Measurements from ENCODE around the gene ABCG4. TPM values are rescaled to one million over a fixed set of nuclear protein-coding genes. Genes with fewer than 3 reads are reported as not detected.
A peak's percentile ranks its signal among the peaks of the same experiment; 100 is the strongest.

The ABCG4 gene
- total RNA-seq (2021) (0.33 TPM in 1 of 2 replicates, not detected in the other), Bru-seq, nascent RNA (percentile 13 among the genes with signal in this experiment), BruChase-seq, experiment 1, labeled RNA remaining after a 2-hour chase (percentile 16 among the genes with signal in this experiment), BruChase-seq, experiment 2, labeled RNA remaining after a 6-hour chase (not detected)
- long read RNA-seq, result 0 reads

DNA sequence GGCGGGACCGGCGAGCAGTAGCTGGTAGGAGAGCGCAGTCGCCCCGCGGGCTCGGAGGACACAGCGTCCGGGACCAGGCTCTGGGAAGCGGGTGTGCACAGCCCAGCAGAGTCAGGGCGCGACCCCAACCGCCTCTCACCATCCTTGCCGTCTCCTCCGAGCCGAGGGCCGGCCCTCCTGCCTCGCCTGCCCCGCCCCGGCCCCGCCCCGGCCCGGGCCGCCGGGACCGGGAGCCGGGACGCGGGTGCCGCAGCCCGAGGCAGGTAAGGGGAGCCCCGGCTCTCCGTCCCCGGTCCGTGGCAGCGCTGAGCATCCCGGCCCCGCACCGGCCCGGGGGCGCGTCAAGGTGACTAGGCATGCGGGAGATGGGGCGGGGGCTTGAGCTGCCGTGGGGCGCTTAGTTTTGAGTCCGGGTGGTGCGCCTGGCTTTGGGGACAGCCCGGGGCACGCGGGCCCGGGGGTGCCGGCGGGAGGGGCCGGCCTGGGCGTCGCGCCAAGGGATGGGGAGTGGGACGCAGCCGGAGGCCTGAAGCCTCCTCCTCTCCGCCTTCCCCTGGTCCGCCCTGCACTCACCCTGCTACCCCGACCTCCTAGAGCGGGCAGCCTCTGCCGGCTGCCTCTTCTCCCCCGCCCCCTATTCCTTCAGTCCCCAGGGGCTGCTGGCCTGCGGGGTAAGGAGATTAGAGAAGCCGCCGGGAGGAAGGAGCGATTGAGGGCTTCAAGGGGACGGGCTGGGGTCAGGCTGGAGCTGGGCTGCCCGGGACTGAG is at the start of gene ABCG4:
ABCG4 (plus strand) TSS at position 35 of the 768 bp plus-strand sequence. CDS start 914 bp downstream, outside the sequence.
- Histone ChIP-seq H3K4me3 (ENCODE audit: low read depth, low read length, poor library complexity, severe bottlenecking) (peak within 1 kb of the TSS; percentile 58), H3K9me3 (ENCODE audit: low read depth, low read length, poor library complexity, severe bottlenecking) (no peaks in the 10 kb centered on the region), H3K4me1 (ENCODE audit: insufficient read depth, low read length, poor library complexity, severe bottlenecking) (peaks cover 10% of the 10 kb centered on the region), H3K27ac (ENCODE audit: low read depth, low read length, poor library complexity, severe bottlenecking) (no peak within 1 kb of the TSS), H3K27me3 (replicated peaks; ENCODE audit: insufficient read depth, low read depth, low read length, poor library complexity) (peaks cover 5% of the 10 kb centered on the region), H3K36me3 (ENCODE audit: insufficient read depth, low read length, poor library complexity, severe bottlenecking) (no peaks in the 10 kb centered on the region)
- ChIA-PET POLR2A (ENCODE audit: low non-redundant PET) (interaction anchor here (1.0 kb wide), 1 partner anchor 28 kb away, joined by 5 read pairs; the partner anchor contains the start of gene HINFP), CTCF (interaction anchor here (0.6 kb wide), 1 partner anchor 217 kb away, joined by 3 read pairs; no protein-coding TSS in a partner anchor)
- BruUV-seq (replicated peaks), result no TSS peak
- peak; percentile 58 for DNase-seq (ENCODE audit: low spot score)
- intact Hi-C loops (cut with micrococcal nuclease; ENCODE audit: unreplicated experiment), result no loop called here
- no peak for TF ChIP-seq EZH2 (IDR thresholded peaks at IDR 0.05; ENCODE audit: borderline replicate concordance, low read depth, low read length, poor library complexity, severe bottlenecking)
- TF ChIP-seq, protein P1, sequence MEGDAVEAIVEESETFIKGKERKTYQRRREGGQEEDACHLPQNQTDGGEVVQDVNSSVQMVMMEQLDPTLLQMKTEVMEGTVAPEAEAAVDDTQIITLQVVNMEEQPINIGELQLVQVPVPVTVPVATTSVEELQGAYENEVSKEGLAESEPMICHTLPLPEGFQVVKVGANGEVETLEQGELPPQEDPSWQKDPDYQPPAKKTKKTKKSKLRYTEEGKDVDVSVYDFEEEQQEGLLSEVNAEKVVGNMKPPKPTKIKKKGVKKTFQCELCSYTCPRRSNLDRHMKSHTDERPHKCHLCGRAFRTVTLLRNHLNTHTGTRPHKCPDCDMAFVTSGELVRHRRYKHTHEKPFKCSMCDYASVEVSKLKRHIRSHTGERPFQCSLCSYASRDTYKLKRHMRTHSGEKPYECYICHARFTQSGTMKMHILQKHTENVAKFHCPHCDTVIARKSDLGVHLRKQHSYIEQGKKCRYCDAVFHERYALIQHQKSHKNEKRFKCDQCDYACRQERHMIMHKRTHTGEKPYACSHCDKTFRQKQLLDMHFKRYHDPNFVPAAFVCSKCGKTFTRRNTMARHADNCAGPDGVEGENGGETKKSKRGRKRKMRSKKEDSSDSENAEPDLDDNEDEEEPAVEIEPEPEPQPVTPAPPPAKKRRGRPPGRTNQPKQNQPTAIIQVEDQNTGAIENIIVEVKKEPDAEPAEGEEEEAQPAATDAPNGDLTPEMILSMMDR (conservative IDR thresholded peaks at IDR 0.05; ENCODE audit: low read depth, low read length), result no peak

DNA sequence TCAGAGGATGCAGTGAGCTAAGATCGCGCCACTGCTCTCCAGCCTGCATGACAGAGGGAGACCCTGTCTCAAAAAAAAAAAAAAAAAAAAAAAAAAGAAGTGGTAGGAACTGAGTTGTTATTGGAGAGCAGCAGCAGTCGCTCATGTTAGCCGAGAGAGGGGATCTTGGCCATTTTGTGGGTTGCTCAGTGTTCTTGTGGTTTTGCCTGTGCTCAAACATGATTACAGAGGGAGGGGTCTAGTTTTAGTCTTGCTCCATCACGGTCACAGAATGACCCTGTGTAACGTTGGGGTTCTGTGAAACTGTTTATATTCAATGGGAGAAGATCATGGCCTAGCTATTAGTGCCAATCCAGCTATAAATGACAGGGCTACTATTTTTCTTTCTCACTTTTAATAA is 49.1 kb upstream of the ABCG4 start:
- Histone ChIP-seq H3K9me3 (ENCODE audit: low read depth, low read length, poor library complexity, severe bottlenecking) (no peaks in the 10 kb centered on the region), H3K36me3 (ENCODE audit: insufficient read depth, low read length, poor library complexity, severe bottlenecking) (peaks cover 35% of the 10 kb centered on the region), H3K27ac (ENCODE audit: low read depth, low read length, poor library complexity, severe bottlenecking) (no peak overlapping the region), H3K27me3 (replicated peaks; ENCODE audit: insufficient read depth, low read depth, low read length, poor library complexity) (no peaks in the 10 kb centered on the region), H3K4me1 (ENCODE audit: insufficient read depth, low read length, poor library complexity, severe bottlenecking) (peaks cover 18% of the 10 kb centered on the region), H3K4me3 (ENCODE audit: low read depth, low read length, poor library complexity, severe bottlenecking) (peak overlapping the region; percentile 87)
- CTCF ChIA-PET, result no interaction called here
- DNase-seq (ENCODE audit: low spot score), result no peak
- POLR2A ChIA-PET (ENCODE audit: low non-redundant PET), result no interaction called here
- BruUV-seq (replicated peaks), result no TSS peak
- TF ChIP-seq, protein P1 (conservative IDR thresholded peaks at IDR 0.05; ENCODE audit: low read depth, low read length), result no peak
- TF ChIP-seq EZH2 (IDR thresholded peaks at IDR 0.05; ENCODE audit: borderline replicate concordance, low read depth, low read length, poor library complexity, severe bottlenecking), result no peak
- intact Hi-C loops (cut with micrococcal nuclease; ENCODE audit: unreplicated experiment), result loop anchor here (5.0 kb wide), 4 partner anchors 32 to 223 kb away; partner anchors contain the start of genes BCL9L, RPS25, TRAPPC4 and VPS11

DNA sequence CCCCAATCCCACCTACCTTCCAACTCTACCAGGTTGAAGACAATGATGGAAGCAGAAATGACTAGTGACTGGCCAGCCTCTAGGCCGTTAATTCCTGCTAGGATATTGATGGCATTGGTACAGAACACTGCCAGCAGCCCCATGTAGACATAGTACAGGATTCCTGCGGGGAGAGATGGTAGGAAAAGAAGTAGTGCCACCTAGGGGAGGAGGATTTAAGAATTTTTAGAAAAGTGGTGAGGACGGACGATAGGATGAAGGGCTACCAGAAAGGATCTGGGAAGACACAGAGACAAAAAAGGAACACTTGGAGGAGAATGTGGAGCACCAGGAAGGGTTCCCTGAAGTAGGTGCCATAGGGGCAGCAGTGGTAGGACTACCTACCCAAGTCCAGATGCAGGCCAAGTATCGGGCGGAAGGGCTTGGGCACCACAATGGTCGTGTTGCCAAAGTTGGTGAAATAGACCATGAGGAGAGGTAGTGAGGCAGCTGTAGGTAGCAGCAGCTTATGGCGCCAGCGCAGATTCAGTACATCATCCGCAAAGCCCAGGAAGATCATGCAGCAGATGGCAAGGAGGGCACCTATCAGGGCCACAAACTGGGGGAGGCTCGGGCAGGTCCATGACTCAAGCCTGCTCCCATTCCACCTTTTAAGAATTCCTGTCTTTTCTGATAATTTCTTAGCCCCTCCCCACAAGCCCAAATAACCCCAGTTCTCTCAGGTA is 48.4 kb upstream of the ABCG4 start:
- peak overlapping the region; percentile 87 for H3K4me3 ChIP-seq (ENCODE audit: low read depth, low read length, poor library complexity, severe bottlenecking)
- no peaks in the 10 kb centered on the region for H3K9me3 ChIP-seq (ENCODE audit: low read depth, low read length, poor library complexity, severe bottlenecking)
- peaks cover 18% of the 10 kb centered on the region for H3K4me1 ChIP-seq (ENCODE audit: insufficient read depth, low read length, poor library complexity, severe bottlenecking)
- no TSS peak for BruUV-seq (replicated peaks)
- TF ChIP-seq, protein P1 (conservative IDR thresholded peaks at IDR 0.05; ENCODE audit: low read depth, low read length), result peak; percentile 78
- TF ChIP-seq EZH2 (IDR thresholded peaks at IDR 0.05; ENCODE audit: borderline replicate concordance, low read depth, low read length, poor library complexity, severe bottlenecking), result no peak
- H3K36me3 ChIP-seq (ENCODE audit: insufficient read depth, low read length, poor library complexity, severe bottlenecking), result peaks cover 35% of the 10 kb centered on the region
- H3K27me3 ChIP-seq (replicated peaks; ENCODE audit: insufficient read depth, low read depth, low read length, poor library complexity), result no peaks in the 10 kb centered on the region
- H3K27ac ChIP-seq (ENCODE audit: low read depth, low read length, poor library complexity, severe bottlenecking), result peak overlapping the region; percentile 92
- ChIA-PET POLR2A (ENCODE audit: low non-redundant PET) (no interaction called here), CTCF (no interaction called here)
- intact Hi-C loops (cut with micrococcal nuclease; ENCODE audit: unreplicated experiment), result loop anchor here (5.0 kb wide), 4 partner anchors 33 to 222 kb away; partner anchors contain the start of genes BCL9L, RPS25, TRAPPC4 and VPS11
- DNase-seq (ENCODE audit: low spot score), result peak; percentile 87
